ENCODE measurements around the gene MAP7D1.
A peak's percentile ranks its signal among the peaks of the same experiment; 100 is the strongest.
"Not testable (repeated sequence)": the region's sequence is repeated elsewhere in the genome, so short reads cannot be mapped to it uniquely, and the experiment has no call there.

MAP7D1 gene

GRCh38 chr1:36154765-36155407 is 1.1 kb upstream of the MAP7D1 start:
- no peak for DNase-seq

- DNase-seq = peak; percentile 72
These were observed 562 bp downstream of the MAP7D1 start for GRCh38 chr1:36156329-36157114.

GRCh38 chr1:36157115-36157903 is 1.3 kb downstream of the MAP7D1 start:
- DNase-seq = peak; percentile 47

- no peak for DNase-seq
These were observed 2.2 kb downstream of the MAP7D1 start for GRCh38 chr1:36157973-36158826.

- DNase-seq = not testable (repeated sequence)
These were observed 2.9 kb downstream of the MAP7D1 start for GRCh38 chr1:36158827-36159252.

GRCh38 chr1:36159614-36160387 is 3.8 kb downstream of the MAP7D1 start:
- no peak for DNase-seq

- DNase-seq = no peak
These were observed 4.5 kb downstream of the MAP7D1 start for GRCh38 chr1:36160388-36160948.

GRCh38 chr1:36160949-36161485 is 5.1 kb downstream of the MAP7D1 start:
- peak; percentile 72 for DNase-seq

GRCh38 chr1:36161641-36162531 is 5.9 kb downstream of the MAP7D1 start:
- DNase-seq = peak; percentile 51

GRCh38 chr1:36162680-36163239 is 6.8 kb downstream of the MAP7D1 start:
- DNase-seq = no peak

- DNase-seq = no peak
These were observed 7.5 kb downstream of the MAP7D1 start for GRCh38 chr1:36163426-36163825.

GRCh38 chr1:36164361-36164760 is 8.4 kb downstream of the MAP7D1 start:
- DNase-seq = no peak

GRCh38 chr1:36165145-36165544 is 9.2 kb downstream of the MAP7D1 start:
- DNase-seq = no peak

GRCh38 chr1:36166136-36166535 is 10.2 kb downstream of the MAP7D1 start:
- no peak for DNase-seq

GRCh38 chr1:36166938-36167905 is 11.3 kb downstream of the MAP7D1 start:
- DNase-seq = peak; percentile 47

- DNase-seq = no peak
These were observed 12.6 kb downstream of the MAP7D1 start for GRCh38 chr1:36168514-36168913.

- no peak for DNase-seq
These were observed 14.9 kb downstream of the MAP7D1 start for GRCh38 chr1:36170643-36171412.

Data from fibroblast of skin of right biceps (primary cell).